GM13977 (cell line): ENCODE data around the gene SH3RF3.

Experiments used
- DNase-seq: peaks from one replicate; pipeline ENCODE4 v3.0.0; 2012; ENCODE audit warnings: low spot score
- CTCF ChIP-seq: IDR thresholded peaks from 2 replicates; pipeline ENCODE4 v1.5.1; 2012; ENCODE audit warnings: mild to moderate bottlenecking, control low read depth; ENCODE audit not compliant: insufficient read depth; ENCODE audit errors: extremely low read depth, missing control alignments
- in situ Hi-C: fragments of 300-500 bp; cut with MboI; formaldehyde crosslinking; loops from one replicate; pipeline ENCODE4 v1.12.0; 2022; ENCODE audit warnings: low sequenced_read_pairs, low pct_unique_long_range_greater_than_20kb, mixed read lengths, inconsistent platforms; ENCODE audit not compliant: unreplicated experiment

Gene SH3RF3

GRCh38 chr2:109243526-109244303 lies 114.7 kb downstream of the SH3RF3 start:
- in situ Hi-C loops: no loop called here
- TF ChIP-seq CTCF: no peak
- no peak for DNase-seq

GRCh38 chr2:109244304-109244582 lies 115.2 kb downstream of the SH3RF3 start:
- no peak for TF ChIP-seq CTCF
- in situ Hi-C loops: no loop called here
- DNase-seq: no peak

GRCh38 chr2:109244750-109245382 lies 115.9 kb downstream of the SH3RF3 start:
- DNase-seq: no peak
- TF ChIP-seq CTCF: no peak
- in situ Hi-C loops: no loop called here

GRCh38 chr2:109246176-109246575 lies 117.2 kb downstream of the SH3RF3 start:
- TF ChIP-seq CTCF: no peak

GRCh38 chr2:109246616-109247015 lies 117.6 kb downstream of the SH3RF3 start:
- no peak for TF ChIP-seq CTCF
- in situ Hi-C loops: no loop called here
- no peak for DNase-seq

More at GRCh38 chr2:109246176-109246575, 117.2 kb downstream of the SH3RF3 start:
- in situ Hi-C loops: no loop called here
- DNase-seq: no peak

GRCh38 chr2:109247340-109247739 lies 118.3 kb downstream of the SH3RF3 start:
- in situ Hi-C loops: no loop called here
- no peak for TF ChIP-seq CTCF

GRCh38 chr2:109247812-109248211 lies 118.8 kb downstream of the SH3RF3 start:
- in situ Hi-C loops: no loop called here
- no peak for TF ChIP-seq CTCF
- no peak for DNase-seq

More at GRCh38 chr2:109247340-109247739, 118.3 kb downstream of the SH3RF3 start:
- no peak for DNase-seq
